KG1 (cell line): Measurements from ENCODE around the gene HDAC4.

Source experiments
- DNase-seq: peaks from one replicate; lab custom pipeline; 2025; lab: John Stamatoyannopoulos, UW

Gene HDAC4

DNA sequence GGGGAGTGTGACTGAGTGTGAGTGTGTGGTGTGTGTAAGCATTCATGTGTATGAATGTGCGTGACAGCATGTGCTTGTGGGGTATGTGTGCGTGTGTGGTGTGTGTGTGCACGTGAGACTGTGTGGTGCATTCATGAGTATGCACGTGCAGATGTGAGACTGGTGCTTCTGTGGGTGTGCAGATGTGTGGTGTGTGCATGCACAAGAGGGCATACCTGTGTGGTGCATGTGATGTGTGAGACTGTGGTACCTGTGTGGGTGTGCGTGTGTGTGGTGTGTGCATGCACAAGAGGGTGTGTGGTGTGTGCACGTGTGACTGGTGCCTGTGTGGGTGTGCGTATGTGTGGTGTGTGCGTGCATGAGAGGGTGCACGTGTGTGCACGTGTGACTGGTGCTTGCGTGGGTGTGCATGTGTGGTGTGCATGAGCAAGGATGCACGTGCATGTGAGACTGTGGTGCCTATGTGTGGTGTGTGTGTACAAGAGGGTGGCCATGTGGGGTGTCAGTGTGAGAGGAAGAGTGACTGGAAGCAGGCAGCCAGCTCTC is 339.6 kb downstream of the HDAC4 start:
- no peak for DNase-seq

DNA sequence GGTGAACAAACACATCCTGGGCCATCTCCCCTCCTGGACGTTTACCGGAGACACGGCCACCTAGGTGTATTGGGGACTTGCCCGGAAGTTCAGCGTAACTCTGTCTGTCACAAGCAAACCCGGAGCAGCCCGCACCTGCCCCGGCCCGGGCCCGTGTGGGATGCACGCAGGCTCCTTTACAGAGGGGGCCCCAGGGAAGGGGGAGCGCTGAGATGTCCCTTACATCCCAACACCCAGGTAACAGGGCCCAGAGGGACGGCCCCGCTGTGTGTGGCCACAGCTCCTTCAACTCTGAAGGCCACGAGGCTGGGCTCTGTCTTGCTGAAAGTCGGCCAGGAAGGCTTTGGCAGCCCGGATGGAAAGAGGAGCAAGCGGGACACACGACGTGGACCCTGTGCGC is 340.1 kb downstream of the HDAC4 start:
- no peak for DNase-seq

DNA sequence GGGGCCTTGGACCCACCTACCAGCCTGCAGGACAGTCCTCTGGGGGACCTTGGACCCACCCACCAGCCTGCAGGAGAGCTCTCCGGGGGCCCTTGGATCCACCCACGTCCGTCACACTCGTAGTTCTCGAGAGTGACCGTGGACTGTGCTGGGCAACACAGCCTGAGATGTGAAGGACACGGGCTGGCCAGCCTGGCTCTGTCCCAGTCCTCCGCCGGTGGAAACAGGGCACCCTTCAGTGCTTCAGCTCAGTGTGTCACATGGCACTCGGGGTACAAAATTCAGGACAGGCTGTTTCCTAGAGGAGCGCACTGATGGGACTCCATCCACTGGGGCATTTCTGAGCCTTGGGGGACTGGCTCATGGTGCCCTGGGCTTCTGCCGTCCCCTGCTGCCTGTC is 341.0 kb downstream of the HDAC4 start:
- DNase-seq = no peak

DNA sequence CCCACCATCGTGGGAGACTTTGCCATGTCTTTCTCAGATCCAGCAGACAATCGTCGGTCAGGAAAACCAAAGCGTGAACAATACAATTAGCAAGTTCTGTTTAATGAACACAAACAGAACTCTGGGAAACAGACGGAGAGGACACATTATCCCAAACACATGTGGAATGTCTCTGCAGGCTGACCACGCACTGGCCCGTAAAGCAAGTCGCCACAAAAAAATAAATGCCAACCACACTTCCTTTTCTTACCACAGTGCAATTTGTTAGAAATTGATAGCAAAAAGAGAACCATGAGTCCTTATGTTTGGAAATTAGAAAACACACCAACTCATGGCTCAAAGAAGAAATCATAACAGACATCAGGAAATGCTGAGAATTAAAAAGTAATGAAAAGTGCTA is 342.1 kb downstream of the HDAC4 start:
- no peak for DNase-seq

DNA sequence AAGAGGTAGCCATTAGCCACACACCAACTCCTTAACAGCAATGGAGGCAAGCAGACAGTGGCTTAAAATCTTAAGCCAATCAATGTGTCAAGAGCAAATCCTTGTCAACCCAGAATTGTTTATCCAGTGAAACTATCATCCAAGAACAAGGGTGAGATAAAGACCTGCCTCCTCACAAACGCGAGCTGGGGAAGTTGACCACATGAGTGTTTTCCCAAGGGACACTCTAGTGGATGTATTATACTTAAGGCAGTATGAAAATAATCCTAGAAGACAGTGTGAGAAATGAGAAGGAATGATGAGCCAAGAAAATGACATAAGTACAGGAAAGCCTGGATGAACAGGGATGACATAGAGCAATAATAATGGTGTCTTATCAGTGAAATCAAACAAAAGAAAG is 343.3 kb downstream of the HDAC4 start:
- no peak for DNase-seq

DNA sequence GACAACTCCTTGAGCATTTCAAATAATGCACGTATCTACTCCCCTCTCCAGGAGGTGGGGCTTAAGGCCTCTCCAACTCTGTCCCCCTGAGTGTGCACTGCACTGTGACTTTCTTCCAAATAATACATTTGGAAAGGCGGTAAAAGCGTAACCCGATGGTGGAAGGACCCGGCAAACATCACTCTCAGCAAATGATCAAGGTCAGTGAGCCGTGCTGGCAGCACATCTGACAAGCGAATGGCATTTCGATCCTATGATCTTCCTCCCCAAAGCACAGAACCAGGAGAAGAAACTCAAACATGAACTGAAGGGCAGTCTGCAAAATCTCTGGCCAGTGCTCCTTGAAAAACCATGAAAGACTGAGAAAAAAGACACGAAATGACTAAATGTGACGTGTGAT is 344.2 kb downstream of the HDAC4 start:
- no peak for DNase-seq

DNA sequence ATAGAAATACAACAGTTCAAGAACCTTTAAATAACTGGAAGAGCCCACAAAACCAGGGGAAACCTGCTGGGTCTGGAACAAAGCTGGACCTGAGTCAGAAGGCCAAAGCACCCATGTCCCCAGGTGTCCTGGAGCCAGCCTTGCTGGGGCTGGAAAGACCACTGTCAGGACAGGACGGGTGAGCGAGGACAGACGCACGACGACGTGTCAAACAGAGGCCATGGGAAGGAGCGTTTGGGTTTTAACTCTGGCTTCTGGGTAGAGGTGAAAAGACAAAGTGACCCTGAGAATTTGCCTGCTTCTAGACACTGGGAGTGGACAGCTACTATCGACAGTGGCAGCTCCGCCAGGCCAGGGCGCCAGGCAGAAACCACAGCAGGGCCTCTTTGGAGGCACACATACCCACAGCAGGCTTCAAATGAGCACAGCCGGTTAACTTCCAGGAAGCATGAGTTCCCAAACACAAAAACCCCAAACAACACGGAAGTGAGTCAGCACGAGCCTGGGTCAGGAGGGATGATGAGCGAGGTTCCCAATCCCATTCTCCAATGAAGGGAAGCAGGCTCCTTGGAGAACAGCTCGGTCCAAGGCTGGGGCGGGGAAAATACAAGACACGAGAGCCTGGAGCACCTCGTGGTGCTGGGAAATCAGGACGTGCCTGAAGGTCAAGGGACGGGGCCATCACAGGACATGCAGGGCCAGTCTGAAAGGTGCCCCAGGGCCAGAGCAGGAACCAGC is 344.9 kb downstream of the HDAC4 start:
- DNase-seq = no peak

DNA sequence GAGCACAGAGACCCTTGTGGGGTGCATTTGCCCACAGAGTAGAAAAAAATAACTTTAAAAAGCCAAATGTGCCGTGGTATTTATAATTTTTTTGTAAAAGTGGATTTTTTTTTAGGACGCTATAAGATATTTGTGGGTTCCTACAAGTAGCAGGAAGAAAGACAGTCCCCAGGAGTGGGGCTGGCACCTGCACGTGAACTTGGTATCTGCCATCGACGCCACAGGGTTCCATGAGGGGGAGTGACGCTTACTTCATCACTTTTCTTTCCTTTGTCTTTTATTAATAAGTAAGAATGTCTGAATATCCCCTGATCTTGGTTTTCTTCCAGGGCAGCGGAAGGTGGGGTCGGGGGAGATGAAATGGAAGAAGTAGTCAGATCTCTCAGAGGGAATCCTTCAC is 345.9 kb downstream of the HDAC4 start:
- DNase-seq = no peak

DNA sequence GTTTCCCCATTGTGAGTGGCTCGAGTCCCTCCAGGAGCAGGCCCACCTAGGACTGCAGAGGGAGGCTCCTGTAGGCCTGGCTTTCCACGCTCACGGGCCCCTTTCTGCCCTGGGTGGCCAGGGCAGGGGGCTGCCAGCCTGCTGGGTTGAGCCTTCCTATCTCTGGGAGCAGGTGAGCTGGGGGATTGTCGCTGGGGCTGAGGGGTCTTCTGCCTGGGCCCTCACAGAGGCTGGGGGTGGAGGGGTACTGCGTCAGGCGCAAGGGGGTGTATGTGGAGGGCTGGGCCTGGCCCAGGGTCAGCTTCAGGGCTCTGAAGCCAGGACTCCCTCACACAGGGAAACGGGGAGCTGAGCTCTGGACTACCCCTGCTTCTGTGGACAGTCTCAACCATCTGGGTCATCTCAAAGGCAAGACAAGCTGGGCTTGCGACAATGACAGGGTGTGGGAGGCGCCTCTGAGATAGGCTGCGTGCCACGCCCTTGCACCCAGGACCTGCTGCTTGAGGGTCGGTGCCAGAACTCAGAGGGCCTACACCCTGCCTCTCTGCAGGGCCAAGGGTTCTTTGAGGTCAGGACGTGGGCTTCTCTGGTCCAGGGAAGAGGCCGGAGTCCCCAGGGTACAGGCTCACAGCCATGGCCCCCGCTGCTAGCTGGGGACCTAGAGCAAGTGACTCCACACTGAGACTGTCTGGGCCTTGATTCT is 346.9 kb downstream of the HDAC4 start:
- DNase-seq = no peak

DNA sequence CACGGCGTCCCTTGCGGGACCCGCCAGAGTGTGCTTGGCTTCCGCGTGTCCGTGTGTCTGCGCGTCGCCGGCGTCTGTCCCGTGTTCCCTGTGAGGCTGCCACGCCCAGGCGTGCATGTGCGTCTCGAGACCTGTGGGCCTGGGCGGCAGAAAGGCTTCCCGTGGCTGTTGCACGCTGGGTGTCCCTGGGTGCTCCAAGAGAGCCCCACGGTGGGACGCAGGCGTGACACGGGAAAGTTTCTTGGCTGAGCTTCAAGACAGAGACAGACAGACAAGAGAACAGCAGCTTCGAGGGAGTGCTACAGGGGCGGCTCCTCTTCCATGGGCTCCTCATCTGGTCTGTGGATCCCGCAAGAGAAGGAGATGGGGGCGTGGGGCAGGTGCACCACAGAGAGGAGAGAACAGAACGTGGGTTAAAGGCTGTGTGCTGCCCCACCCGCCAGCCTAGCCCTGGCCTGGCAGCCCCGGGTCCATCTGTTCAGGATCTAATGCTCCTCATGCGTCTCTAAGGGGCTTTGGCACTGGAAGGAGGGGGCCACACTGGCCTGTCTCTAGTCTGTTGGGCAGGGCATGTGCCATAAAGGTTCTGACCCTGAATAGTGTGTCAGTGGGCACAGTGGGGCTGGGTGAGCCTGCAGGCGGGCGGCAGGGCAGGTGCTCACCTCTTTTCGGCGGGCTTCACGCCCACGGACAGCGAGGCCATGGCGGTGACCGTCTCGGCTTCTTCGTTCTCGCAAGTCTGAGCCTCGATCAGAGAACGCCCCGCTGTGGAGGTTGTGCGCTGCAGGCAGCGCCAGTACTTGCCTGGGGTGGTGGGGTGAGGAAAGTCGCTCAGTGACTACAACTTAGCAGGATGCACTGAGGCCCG is 347.8 kb downstream of the HDAC4 start:
- no peak for DNase-seq

DNA sequence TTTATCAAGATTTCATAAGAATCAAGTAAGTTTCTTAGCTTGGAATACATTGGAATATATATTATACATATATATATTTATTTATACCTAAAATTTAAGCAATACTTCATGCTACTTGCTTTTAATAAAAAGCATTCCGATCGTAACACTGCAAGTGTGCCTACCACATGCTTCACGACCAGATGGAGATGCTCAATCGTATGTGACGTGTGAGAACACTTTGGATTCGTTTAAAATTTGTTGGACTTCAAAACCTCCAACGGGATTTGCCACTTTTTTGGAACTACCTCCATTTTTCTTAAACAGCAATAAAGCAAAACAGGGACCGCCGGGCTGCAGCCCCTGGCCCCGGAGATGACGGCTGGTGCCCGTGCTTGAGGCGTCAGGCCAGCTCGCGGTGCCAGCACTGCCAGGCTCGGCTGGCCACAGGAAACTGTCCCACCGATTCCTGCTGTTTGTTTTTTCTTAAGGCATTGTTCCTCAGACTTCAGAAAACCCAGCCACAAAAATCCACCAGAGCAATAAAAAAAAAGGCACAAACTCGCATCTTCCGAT is 348.9 kb downstream of the HDAC4 start:
- DNase-seq = no peak

DNA sequence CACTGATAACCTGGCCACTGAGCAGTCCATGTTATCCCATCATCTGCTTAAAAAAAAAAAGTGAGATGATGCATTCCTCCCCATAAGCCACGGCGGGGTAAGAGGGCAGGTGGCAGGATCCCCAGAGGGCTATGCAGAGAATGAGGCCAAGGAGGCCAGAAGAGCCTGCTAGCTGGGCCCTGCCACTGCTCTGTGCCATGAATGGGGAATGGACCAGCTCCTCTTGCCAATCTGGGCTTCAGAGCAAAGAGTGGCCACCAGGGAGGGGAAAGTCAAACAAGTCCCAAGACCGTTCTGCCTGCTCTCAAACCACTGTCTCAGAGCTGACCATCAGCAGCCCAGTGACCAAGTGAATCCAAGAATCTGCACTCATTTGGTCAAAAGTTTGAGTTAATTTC is 350.6 kb downstream of the HDAC4 start:
- no peak for DNase-seq

DNA sequence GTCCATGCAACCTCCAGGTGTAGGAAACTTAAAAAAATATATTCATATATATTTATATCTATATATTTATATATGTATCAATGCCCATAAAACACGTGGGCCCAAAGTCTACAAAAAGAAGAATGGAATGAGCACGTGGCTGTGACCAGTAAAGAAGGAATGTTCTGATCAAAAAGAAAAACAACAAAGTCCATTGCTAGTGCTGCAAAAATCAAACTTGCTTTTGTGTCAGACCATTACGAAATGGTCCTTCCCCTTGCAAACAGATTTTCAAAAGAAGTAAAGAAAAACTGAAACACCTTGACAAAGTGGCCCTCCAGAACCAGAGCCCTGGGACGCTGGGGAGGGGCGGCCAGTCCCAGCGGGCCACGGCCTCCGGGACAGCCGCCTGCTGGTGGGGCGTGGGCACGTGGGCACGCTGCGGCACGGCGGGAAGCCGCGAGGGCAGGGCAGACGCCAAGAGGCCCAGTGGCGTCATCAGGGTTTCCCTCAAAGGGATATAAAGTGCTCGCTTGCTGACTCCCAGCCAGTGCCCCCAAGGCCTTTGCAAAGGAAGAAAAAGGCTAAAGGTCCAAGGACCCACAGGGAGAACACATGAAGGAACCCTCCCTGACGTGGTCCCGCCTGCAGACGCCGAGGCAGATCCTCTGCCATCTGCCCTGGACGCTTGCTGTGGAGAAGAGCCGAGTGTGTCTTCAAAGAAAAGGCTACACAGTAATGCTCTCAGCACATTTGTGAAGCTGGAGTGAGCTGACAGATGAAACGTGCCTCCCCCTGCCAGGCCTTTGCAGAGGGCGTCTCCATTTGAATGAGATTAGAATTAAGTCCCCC is 351.2 kb downstream of the HDAC4 start:
- no peak for DNase-seq

DNA sequence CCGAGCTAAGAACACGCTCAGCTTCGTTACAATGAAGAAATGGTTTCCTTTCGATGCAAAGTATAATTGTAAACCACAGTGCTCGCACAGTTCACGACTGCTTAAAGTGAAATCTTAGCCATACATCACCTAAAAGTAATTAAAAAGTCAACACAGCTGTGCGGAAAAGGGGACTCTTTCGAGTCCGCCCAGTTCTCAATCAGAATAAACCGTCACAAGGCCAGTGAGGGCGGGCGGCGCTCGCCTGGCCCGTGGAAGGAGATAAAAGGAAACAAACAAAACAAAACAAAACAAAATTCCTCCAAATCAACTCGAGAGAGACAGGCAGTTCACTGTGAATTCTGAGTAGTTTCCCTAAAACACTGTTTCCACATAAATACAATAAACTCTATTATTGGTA is 352.1 kb downstream of the HDAC4 start:
- DNase-seq = no peak

DNA sequence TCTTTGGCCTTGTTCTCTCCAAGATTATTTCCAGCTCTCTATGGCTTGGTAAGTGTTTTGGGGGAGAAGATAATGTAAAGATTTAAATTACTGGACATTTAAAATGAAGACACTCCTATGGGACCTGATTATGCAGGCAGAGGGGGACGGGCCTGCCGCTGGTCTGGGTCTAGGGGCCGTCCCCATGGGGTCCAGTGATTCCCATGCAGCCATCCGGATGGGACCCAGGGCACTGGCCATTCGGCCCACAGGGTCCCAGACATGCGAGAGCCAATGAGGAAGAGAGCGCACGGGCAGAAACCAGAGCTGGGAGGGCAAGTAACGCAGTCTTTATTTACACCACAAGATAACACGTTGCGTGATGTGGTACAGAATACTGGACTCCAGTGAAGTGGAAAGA is 353.0 kb downstream of the HDAC4 start:
- DNase-seq = no peak

DNA sequence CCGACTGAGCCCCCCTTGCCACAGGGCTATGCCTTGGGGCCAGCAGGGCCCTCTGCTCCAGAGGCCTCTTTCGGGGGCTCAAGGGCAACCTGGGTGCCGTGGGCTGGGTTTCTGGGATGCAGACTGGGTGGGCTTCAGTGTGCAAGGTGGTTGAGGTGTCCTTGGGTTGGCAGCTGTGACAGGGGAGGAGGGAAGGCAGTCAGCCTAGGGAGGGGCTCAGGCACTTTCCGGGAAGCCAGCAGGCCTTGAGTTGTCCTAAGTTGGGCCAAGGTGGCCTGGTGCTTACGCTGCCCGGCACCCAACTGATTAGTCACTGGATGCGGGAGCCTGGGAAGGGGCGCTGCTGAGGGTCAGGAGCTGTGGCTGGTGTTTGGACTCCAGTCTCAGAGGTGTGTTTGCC is 353.4 kb downstream of the HDAC4 start:
- no peak for DNase-seq

DNA sequence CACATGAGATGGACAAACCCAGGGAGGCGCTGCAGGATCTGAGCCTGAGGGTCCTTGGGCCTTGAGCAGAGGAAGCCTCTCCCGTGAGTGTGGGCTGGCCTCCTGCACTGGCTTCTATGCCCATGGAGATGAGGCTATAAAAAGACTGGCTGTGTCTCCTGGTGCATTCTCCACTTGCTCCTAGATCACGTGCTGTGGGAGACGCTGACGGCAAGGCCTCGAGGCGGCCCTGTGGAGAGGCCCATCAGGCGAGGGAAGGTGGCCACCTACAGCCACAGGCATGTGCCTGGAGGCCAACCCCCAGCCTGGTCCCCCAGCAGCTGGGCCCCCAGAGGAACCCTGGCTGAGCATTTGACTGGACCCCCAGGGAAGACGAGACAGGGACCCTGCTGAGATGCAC is 354.0 kb downstream of the HDAC4 start:
- DNase-seq = no peak

DNA sequence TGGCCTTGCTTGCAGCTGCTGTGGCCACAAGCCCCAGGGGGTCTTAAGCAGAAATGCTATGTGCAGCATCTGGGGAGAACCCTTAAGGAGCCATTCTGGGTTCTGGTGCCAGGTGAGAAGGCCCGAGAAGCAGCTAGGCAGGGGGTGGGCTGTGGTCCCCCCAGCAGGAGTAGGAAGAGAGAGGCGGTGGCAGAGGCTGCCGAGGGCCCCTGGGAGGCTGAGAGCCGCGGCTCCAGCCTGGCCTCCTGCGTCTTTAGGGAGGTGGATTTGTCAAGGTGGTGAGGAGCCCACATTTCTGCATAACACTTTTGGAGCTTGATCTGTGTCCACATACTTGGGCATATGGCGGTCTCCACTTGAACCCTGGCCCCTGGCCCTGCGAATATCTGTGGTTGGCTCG is 356.5 kb downstream of the HDAC4 start:
- no peak for DNase-seq

DNA sequence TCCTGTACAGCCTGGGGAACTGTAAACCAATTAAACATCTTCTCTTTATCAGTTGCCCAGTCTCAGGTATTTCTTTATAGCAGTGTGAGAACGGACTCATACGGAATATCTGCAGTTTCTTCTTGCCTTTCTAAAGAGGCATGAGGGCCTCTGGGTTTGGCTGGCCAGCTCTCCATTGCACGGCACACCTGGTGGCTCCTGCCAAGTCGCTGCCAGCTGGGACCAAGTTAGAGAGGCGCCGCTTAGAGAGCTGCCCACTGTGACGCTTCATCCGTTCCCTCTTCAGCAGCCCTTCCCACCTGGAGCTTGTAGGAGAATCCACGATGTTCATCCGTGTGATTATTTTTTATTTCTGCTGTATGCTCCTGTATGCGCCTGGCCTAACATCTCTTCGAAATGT is 357.5 kb downstream of the HDAC4 start:
- DNase-seq = no peak

DNA sequence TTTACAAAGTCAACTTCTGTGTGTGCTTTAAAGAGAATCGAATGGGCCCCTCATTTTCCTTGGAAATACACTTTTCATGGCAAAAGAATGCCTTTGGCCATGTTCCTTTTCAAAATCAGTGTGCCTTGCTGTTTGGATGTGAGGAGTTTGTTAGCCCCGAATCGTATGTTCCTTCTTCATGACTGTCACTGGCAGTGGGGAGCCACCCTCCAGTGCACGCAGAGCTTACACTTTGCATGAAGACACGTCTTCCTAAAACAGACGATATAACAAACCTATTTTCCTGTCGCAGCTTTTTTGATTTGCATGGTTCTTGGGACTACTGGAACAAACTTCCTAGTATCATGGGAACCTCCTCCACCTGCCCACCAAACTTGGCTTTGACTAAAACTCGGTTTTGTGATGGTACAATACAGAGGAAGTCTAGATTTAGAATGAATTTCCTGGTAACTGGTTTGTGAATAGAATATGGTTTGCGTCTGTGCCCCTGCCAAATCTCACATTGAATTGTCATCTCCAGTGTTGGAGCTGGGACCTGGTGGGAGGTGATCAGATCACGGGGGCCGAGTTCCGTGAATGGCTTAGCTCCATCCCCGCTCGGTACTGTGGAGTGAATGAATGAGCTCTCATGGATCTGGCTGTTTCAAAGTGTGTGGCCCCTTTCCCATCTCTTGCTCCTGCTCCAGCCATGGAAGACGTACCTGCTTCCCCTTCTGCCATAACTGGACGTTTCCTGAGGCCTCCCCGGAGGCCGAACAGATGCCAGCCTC is 358.1 kb downstream of the HDAC4 start:
- no peak for DNase-seq

DNA sequence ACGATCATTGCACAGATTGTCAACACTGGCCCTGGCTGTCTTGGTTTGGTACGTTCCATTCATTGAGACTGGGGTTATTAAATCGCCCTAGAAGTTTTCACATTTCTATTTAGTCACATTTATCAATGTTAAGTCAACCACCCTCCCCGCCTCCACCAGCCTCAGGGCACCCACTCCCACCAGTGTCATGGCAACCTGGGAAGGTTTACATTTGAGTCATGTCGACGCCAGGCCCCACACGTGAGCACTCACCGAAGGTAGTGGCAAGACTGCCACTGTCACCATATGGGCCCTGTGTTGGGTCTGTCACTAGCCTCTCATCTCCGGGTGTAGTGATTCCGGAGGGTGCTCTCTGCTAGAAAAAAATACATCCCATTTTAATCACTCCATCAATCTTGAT is 358.8 kb downstream of the HDAC4 start:
- no peak for DNase-seq
